ENCODE measurements around the gene CCDC88C. TPM values are rescaled to one million over a fixed set of nuclear protein-coding genes. Genes with fewer than 3 reads are reported as not detected.

Gene CCDC88C
- total and polyA plus RNA-seq, 12 donors = 1.5 to 6.5 (median 3.4) TPM

DNA sequence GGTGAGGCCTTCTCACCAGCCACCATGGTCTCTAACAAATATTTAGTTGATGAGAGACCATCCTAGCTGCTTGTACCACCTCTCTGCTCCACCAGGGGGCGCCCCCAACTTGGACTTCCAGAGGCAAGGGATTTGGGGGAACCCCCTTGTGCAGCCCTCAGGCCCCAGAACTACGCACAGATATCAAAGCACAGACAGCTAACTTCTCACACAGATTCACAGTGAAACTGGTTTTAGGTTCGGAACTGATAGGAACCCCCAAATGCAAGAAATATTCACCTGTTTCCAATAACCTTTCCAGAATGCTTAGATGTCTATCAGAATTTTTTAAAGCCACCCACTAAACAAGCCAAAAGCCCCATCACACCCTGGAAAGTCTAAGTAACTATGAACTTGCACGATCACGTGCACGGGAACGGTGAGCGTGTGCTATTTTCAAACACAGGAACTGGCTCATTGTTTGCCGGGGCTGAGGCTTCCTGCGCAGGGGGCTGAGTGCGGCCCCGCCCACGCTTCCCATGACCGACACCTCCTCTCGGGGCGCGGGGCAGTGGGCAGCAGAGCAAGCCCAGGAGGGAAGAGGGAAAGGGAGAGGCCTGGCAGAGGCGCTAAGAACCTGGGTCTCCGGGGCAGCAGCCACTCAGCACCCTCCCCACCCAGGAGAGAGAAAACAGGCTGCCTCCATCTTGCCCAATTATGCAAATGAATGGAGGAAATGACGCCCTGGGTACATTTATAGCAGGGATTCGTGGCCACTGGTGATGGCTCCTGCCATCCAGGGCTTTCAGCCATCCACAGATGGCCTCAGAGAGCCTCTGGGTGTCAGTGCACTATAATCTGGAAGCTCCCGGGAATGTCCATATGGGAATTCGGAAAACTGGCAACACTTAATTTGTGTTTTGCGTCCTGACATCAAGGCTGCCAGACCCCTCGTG, 93.7 kb downstream of the CCDC88C start:
- peak overlapping the region in 2 of 5 donors; percentile 60 to 73 for H3K27ac ChIP-seq
- TF ChIP-seq POLR2A (IDR thresholded peaks at IDR 0.05) (no peak), CTCF (IDR thresholded peaks at IDR 0.05) (peak; percentile 84 to 99 (median 92))
- peaks cover 0 to 22% of the 10 kb centered on the region in 2 donors for H3K4me1 ChIP-seq (replicated peaks in 1 of 2)
- peak; percentile 70 to 96 (median 84) for DNase-seq
- H3K27me3 ChIP-seq = no peaks in the 10 kb centered on the region
- peak overlapping the region in 1 of 4 donors; percentile 5 for H3K4me3 ChIP-seq
- WGBS, 4 donors = 31 to 53% (median 41%) methylated on average over 24 to 25 of the region's 25 CpGs
- intact Hi-C loops (cut with DNase I) = loop anchor here (2.0 to 5.0 kb wide), 2 partner anchors 93 to 95 kb away; partner anchors contain the start of gene CCDC88C (in 1 of the 2)
- no peaks in the 10 kb centered on the region for H3K9me3 ChIP-seq (replicated peaks in 1 of 3)
- no peaks in the 10 kb centered on the region for H3K36me3 ChIP-seq (replicated peaks in 1 of 2)

- no peak for TF ChIP-seq POLR2A (IDR thresholded peaks at IDR 0.05)
- no peak for TF ChIP-seq CTCF (IDR thresholded peaks at IDR 0.05)
- H3K36me3 ChIP-seq (replicated peaks in 1 of 2) = no peaks in the 10 kb centered on the region
- intact Hi-C loops (cut with DNase I) = loop anchor here in 1 of 2 donors (5.0 kb wide), 1 partner anchor 94 kb away; the partner anchor contains the start of gene CCDC88C
- peaks cover 0 to 23% of the 10 kb centered on the region in 2 donors for H3K4me1 ChIP-seq (replicated peaks in 1 of 2)
- no peak for DNase-seq
- whole genome bisulfite sequencing, 4 donors = 82 to 91% (median 87%) methylated on average over 5 to 6 of the region's 6 CpGs
- no peaks in the 10 kb centered on the region for H3K27me3 ChIP-seq
- H3K4me3 ChIP-seq = no peak overlapping the region
- H3K9me3 ChIP-seq (replicated peaks in 1 of 3) = no peaks in the 10 kb centered on the region
- H3K27ac ChIP-seq = peak overlapping the region in 1 of 5 donors; percentile 73
Observed at GRCh38 chr14:91323031-91323430, 94.6 kb downstream of the CCDC88C start.

GRCh38 chr14:91322623-91323022, 95.0 kb downstream of the CCDC88C start:
- Histone ChIP-seq H3K27ac (no peak overlapping the region), H3K4me3 (no peak overlapping the region), H3K9me3 (replicated peaks in 1 of 3) (no peaks in the 10 kb centered on the region), H3K4me1 (replicated peaks in 1 of 2) (peaks cover 2 to 27% of the 10 kb centered on the region in 2 donors), H3K36me3 (replicated peaks in 1 of 2) (no peaks in the 10 kb centered on the region), H3K27me3 (no peaks in the 10 kb centered on the region)
- DNase-seq = no peak
- TF ChIP-seq POLR2A (IDR thresholded peaks at IDR 0.05) (no peak), CTCF (IDR thresholded peaks at IDR 0.05) (no peak)
- 78 to 83% (median 80%) methylated on average over 6 of the region's 6 CpGs for WGBS, 4 donors
- intact Hi-C loops (cut with DNase I) = loop anchor here in 1 of 2 donors (5.0 kb wide), 1 partner anchor 95 kb away; the partner anchor contains the start of gene CCDC88C

- DNase-seq = no peak
Observed at GRCh38 chr14:91321131-91321530, 96.5 kb downstream of the CCDC88C start.

More at GRCh38 chr14:91321131-91321530, 96.5 kb downstream of the CCDC88C start:
- Histone ChIP-seq H3K4me1 (replicated peaks in 1 of 2) (peaks cover 11 to 35% of the 10 kb centered on the region in 2 donors), H3K9me3 (replicated peaks in 1 of 3) (no peaks in the 10 kb centered on the region), H3K27ac (no peak overlapping the region), H3K36me3 (replicated peaks in 1 of 2) (no peaks in the 10 kb centered on the region), H3K27me3 (no peaks in the 10 kb centered on the region), H3K4me3 (no peak overlapping the region)
- intact Hi-C loops (cut with DNase I) = loop anchor here in 1 of 2 donors (5.0 kb wide), 1 partner anchor 96 kb away; the partner anchor contains the start of gene CCDC88C
- 88 to 93% (median 89%) methylated on average over 7 to 12 of the region's 12 CpGs for WGBS, 4 donors
- TF ChIP-seq CTCF (IDR thresholded peaks at IDR 0.05) (no peak), POLR2A (IDR thresholded peaks at IDR 0.05) (no peak)
